IPS DF 4.7 (cell line): ENCODE measurements around the gene RABGAP1L.
"Not testable (repeated sequence)": the region's sequence is repeated elsewhere in the genome, so short reads cannot be mapped to it uniquely, and the experiment has no call there.

Source experiments
- DNase-seq: peaks from one replicate; pipeline ENCODE4 v3.0.0-alpha.2; 2013; ENCODE audit warnings: low spot score; ENCODE audit errors: extremely low read depth

Gene RABGAP1L

GRCh38 chr1:174702011-174702410, 542.7 kb downstream of the RABGAP1L start:
- no peak for DNase-seq

GRCh38 chr1:174703309-174703708, 544.0 kb downstream of the RABGAP1L start:
- no peak for DNase-seq

GRCh38 chr1:174704300-174704699, 545.0 kb downstream of the RABGAP1L start:
- no peak for DNase-seq

GRCh38 chr1:174710868-174711845, 551.8 kb downstream of the RABGAP1L start:
- no peak for DNase-seq

GRCh38 chr1:174711848-174712247, 552.5 kb downstream of the RABGAP1L start:
- not testable (repeated sequence) for DNase-seq

GRCh38 chr1:174712541-174712940, 553.2 kb downstream of the RABGAP1L start:
- no peak for DNase-seq

- no peak for DNase-seq
Observed at GRCh38 chr1:174713796-174714195, 554.5 kb downstream of the RABGAP1L start.

GRCh38 chr1:174719194-174719593, 559.9 kb downstream of the RABGAP1L start:
- DNase-seq = no peak

- no peak for DNase-seq
Observed at GRCh38 chr1:174720618-174721017, 561.3 kb downstream of the RABGAP1L start.

GRCh38 chr1:174721246-174721645, 561.9 kb downstream of the RABGAP1L start:
- no peak for DNase-seq

- no peak for DNase-seq
Observed at GRCh38 chr1:174723816-174724215, 564.5 kb downstream of the RABGAP1L start.

- no peak for DNase-seq
Observed at GRCh38 chr1:174724219-174724618, 564.9 kb downstream of the RABGAP1L start.

- DNase-seq = no peak
Observed at GRCh38 chr1:174726167-174726879, 567.0 kb downstream of the RABGAP1L start.

GRCh38 chr1:174726880-174727585, 567.7 kb downstream of the RABGAP1L start:
- DNase-seq = no peak

GRCh38 chr1:174734270-174734669, 575.0 kb downstream of the RABGAP1L start:
- no peak for DNase-seq

- DNase-seq = no peak
Observed at GRCh38 chr1:174736831-174737230, 577.5 kb downstream of the RABGAP1L start.

- DNase-seq = no peak
Observed at GRCh38 chr1:174740249-174740968, 581.1 kb downstream of the RABGAP1L start.

GRCh38 chr1:174742805-174743653, 583.7 kb downstream of the RABGAP1L start:
- DNase-seq = no peak

GRCh38 chr1:174743654-174744561, 584.6 kb downstream of the RABGAP1L start:
- no peak for DNase-seq
